GM18873 (cell line): Measurements from ENCODE around the gene CLEC19A.
"Not testable (repeated sequence)": the region's sequence is repeated elsewhere in the genome, so short reads cannot be mapped to it uniquely, and the experiment has no call there.

ENCODE experiments used
- ATAC-seq: cut with Tn5 transposase; IDR thresholded peaks from one replicate; pipeline ENCODE4 v1.9.1; 2021; ENCODE audit warnings: mild to moderate bottlenecking, moderate library complexity, moderate number of reproducible peaks; ENCODE audit not compliant: unreplicated experiment, low FRiP score

CLEC19A gene

DNA sequence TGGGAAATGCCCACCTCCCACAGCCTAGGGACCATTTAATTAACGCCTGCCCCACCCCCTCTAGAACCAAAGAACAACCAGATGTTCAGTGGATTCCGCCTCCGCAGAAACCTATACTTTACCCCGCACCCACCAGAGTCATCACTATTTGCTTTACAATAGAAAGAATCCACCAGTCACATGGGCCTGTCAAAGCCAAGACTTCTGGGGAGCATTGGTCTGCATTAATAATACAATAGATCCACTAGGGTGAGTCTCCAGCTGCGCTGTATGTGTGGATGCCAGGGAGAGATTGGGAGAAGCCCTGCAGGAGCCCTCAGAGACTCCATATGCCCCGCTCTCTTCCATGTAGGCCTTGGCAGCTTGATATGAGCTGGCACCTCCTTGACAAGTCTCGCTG, 31.3 kb downstream of the CLEC19A start:
- no peak for ATAC-seq

GRCh38 chr16:19321186-19321585, 35.7 kb downstream of the CLEC19A start:
- ATAC-seq, result not testable (repeated sequence)

DNA sequence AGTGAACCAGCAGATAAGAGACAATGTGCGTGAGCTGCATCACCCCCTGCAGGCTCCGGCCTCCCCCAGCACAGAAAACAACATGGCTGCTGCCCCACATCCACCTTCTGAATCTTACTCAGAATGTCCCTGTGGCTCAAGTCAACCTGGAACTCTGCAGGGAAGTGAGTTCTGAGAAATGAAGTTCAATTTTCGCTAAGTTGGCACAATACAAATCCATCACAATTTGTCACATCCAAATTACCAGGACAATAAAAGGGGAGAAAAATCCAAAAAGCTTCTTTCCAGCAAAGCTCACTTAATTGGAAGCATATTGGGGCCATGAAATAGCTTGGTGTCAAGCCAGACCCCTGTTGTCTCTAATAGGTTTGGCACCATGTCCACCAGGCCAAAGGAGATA, 38.1 kb downstream of the CLEC19A start:
- no peak for ATAC-seq

DNA sequence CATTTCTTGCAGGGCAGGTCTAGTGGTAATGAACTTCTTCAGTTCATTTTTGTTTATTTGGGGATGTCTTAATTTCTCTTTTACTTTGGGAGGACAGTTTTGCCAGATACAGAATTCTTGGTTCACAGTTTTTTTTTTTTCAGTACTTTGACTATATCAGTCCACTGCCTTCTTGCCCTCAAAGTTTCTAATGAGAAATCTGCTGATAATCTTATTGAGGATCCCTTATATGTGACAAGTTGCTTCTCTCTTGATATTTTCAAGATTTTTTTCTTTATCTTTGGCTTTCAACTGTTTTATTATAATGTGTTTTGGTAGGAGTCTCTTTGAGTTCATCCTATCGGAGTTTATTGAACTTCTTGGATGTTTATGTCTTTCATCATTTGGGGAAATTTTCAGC, 42.8 kb downstream of the CLEC19A start:
- ATAC-seq, result no peak

DNA sequence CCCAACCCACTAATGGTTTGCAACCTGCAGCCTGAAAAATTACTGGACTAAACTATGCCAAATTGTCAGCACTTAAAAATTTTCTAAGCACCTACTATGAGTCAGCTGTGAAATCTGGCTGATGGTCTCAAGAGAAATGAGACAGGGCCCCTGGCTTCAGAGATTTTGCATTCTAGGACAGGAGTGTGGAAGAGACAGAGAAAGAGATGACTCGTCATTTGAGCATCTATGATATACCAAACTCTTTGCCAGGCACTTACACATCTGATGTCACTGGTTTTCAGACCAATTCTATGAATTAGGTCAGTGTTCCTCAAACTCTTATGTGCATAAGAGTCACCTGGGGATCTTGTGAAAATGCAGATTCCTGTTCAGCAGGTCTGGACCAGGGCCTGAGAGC, 44.4 kb downstream of the CLEC19A start:
- no peak for ATAC-seq

- no peak for ATAC-seq
Measured at GRCh38 chr16:19330841-19331397, 45.4 kb downstream of the CLEC19A start.

- ATAC-seq, result no peak
Measured at GRCh38 chr16:19331794-19332193, 46.3 kb downstream of the CLEC19A start.

- no peak for ATAC-seq
Measured at GRCh38 chr16:19338335-19338734, 52.8 kb downstream of the CLEC19A start.

- ATAC-seq, result no peak
Measured at GRCh38 chr16:19344224-19344801, 58.8 kb downstream of the CLEC19A start.

GRCh38 chr16:19344980-19345379, 59.4 kb downstream of the CLEC19A start:
- no peak for ATAC-seq

DNA sequence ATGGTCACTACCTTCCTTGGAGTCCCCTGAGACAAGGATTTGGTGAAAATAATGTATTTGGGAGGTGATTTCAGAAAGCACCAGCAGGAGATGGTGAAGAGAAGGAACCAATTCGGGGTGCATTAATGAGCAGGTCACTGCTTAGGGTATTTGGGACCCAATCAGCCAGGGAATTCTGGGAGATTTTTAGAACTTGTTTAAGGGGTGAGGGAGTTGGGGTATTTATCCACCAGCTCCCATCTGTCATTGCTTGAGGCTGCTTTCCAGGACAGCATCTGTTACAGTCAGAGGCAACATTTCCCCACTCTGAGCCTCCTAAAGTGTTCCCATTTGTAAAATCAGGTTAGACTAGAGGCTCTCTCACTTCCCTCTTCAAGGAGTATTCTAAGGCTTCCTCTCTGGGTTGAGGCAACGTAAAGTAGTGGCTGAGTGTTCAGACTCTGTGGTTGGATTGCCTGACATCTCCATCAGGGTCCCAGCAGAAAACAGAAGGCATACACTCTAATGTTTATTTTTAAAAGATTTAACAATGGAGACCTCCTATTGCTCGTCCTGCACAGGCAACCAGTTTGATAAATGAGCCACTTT, 60.9 kb downstream of the CLEC19A start:
- ATAC-seq, result no peak

DNA sequence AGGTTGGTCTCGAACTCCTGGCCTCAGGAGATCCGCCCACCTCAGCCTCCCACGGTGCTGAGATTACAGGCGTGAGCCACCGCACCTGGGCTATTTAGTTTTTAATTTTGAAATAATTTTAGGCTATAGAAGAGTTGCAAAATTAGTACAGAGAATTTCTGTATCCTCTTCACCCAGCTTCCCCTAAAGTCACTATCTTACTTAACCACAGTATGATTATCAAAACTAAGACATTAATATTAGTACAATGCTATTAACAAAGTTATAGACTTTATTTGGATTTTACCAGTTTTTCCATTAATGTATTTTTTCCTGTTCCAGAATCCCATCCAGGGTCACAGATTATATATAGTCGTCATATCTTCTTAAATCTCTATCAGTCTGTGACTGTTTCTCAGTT, 62.6 kb downstream of the CLEC19A start:
- ATAC-seq, result no peak

DNA sequence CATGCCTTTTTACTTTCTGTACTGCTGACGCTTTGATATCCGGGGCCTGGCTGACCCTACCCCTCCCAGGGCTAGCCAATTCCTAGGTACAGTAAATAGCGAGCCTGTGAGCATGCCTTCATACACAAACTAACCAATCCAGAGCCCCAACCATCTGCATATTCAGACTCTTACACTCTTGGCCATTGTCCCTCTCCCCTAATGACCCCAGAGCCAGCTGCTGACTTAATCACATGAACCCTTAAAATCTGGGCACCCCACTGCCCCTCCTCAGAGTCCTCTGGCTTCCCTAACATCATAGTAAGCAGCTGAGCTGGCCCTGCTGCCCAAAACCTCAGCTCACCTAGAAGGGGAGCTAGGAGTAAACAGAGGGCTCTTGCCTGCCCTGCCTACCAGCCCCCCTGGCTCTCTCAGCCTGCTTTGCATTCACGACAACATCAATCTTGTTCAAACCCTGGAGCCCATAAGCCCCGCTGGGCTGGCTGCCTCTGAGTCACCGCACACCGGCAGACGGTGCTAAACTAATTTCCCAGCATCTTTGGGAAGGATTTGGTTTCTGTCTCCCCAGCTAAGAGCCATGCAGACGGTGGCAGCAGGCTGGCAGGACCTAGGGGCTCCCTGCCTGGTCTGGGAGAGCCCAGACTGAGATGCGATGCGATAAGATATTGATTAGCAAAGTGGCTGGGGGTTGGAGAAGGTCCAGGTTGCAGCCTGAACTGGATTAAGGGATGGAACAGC, 63.2 kb downstream of the CLEC19A start:
- no peak for ATAC-seq

DNA sequence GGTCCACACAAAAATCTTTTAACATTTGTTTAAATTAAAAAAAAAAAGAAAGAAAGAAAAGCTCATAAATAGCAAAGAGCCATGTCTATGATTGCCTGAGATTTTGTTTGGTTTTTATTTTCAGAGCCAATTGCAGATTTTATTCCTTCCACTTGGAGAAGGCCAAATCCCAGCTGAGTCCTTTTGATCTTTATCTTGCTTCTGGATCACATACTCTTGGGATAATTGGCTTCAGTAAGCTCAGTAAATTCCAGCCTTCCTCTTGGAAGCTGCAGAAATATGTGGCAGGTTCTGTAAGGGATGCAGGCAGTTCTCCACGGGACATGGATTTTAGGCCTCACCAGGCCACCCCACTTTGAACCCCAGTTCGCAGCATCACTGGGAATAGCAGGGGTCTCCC, 68.8 kb downstream of the CLEC19A start:
- ATAC-seq, result no peak

GRCh38 chr16:19356024-19356952, 70.8 kb downstream of the CLEC19A start:
- no peak for ATAC-seq

DNA sequence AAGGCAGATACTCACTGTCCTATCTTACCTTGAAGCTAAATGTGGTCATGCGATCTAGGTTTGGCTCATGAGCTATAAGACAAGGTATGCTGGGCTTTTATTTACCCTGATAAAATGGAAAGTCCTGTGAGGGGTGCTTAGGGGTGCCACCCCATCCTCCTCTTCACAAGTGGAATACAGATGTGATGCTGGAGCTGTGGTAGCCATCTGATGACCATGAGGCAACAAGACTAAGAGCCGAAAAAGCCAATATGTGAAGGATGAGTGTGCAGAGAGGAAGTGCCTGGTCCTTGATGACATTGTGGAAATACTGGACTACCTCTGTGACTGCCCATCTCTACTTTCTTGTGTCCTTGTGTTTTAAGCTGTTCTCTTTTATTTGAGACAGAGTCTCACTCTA, 74.0 kb downstream of the CLEC19A start:
- no peak for ATAC-seq
